Prostate gland (tissue), 2 donors: ENCODE data around the gene SUN2. TPM values are rescaled to one million over a fixed set of nuclear protein-coding genes. Genes with fewer than 3 reads are reported as not detected.
A peak's percentile ranks its signal among the peaks of the same experiment; 100 is the strongest.

Experiments used
- DNase-seq: peaks from one replicate; pipeline ENCODE4 v3.0.0-alpha.2; 2019; ENCODE audit warnings: low spot score
- H3K27ac ChIP-seq, 2 donors: fragments of 200-600 bp; sonication (generic); 2 replicates each; pipeline ENCODE4 v1.5.1; 2017 to 2019
- H3K27me3 ChIP-seq: fragments of 200-600 bp; sonication (generic); replicated peaks from 2 replicates; pipeline ENCODE4 v1.5.1; 2019; ENCODE audit not compliant: insufficient read depth
- H3K36me3 ChIP-seq, 2 donors: fragments of 200-600 bp; sonication (generic); 1 replicate in 1 of 2; 2 replicates in 1 of 2; pipeline versions ENCODE4 v1.5.1 to v1.8.1; 2017 to 2019
- H3K4me1 ChIP-seq: fragments of 200-600 bp; sonication (generic); replicated peaks from 2 replicates; pipeline ENCODE4 v1.5.1; 2019
- H3K4me3 ChIP-seq, 2 donors: fragments of 200-600 bp; sonication (generic); 2 replicates each; pipeline ENCODE4 v1.5.1; 2017 to 2019
- H3K9me3 ChIP-seq: fragments of 200-600 bp; sonication (generic); 2 replicates; pipeline ENCODE4 v1.5.1; 2017
- CTCF ChIP-seq, 4 experiments: fragments of 200-600 bp in 2 of 4; fragments of 450-650 bp in 2 of 4; sonication (generic) in 2 of 4; IDR thresholded peaks; 1 replicate in 3 of 4; 2 replicates in 1 of 4; pipeline ENCODE4 v1.5.1; 2016 to 2019; ENCODE audit warnings: antibody characterized with exemption in 4 of 4, mild to moderate bottlenecking in 2 of 4, moderate library complexity in 2 of 4
- POLR2A ChIP-seq: fragments of 450-650 bp; IDR thresholded peaks from one replicate; pipeline ENCODE4 v1.6.1; 2016; ENCODE audit warnings: antibody characterized with exemption, mild to moderate bottlenecking
- POLR2AphosphoS5 ChIP-seq: sonication (generic); formaldehyde crosslinking; IDR thresholded peaks from one replicate; pipeline ENCODE4 v1.6.1; 2017; ENCODE audit warnings: antibody characterized with exemption
- WGBS: methylation state at CpG from one replicate; pipeline ENCODE4 v1.1.5; 2018; 5-methylcytosine and 5-hydroxymethylcytosine counted together
- intact Hi-C: fragments of 100-400 bp; cut with DNase I; formaldehyde crosslinking; loops from one replicate; pipeline ENCODE4 v1.14.2; 2022
- total RNA-seq, 2 donors: library from RNA; depleted of rRNA; stranded (reverse); fragments of >200 nt; gene quantifications; one replicate each; pipeline ENCODE4 v1.1.0, GENCODE V29; 2016

SUN2 gene
- total RNA-seq, 2 donors from 2014 or later = 401 to 445 TPM

- no peak for DNase-seq
- intact Hi-C loops = loop anchor here (10.0 kb wide), 1 partner anchor 196 kb away; the partner anchor contains the start of gene DDX17
- no peak for TF ChIP-seq POLR2AphosphoS5
- no peak for TF ChIP-seq POLR2A
- no peak for TF ChIP-seq CTCF (IDR thresholded peaks at IDR 0.05)
- Histone ChIP-seq H3K4me3 (peak overlapping the region; percentile 82 to 88), H3K4me1 (peaks cover 7% of the 10 kb centered on the region), H3K27me3 (no peaks in the 10 kb centered on the region), H3K9me3 (no peaks in the 10 kb centered on the region), H3K27ac (peak overlapping the region; percentile 99 to 100), H3K36me3 (no peaks in the 10 kb centered on the region)
- WGBS = 0% methylated on average over 23 of the region's 57 CpGs
Measured at GRCh38 chr22:38700270-38700788, 55.5 kb downstream of the SUN2 start.

GRCh38 chr22:38699784-38700183 is 56.0 kb downstream of the SUN2 start:
- TF ChIP-seq POLR2AphosphoS5 (peak; percentile 29), CTCF (IDR thresholded peaks at IDR 0.05) (no peak), POLR2A (no peak)
- 8% methylated on average over 6 of the region's 6 CpGs for WGBS
- Histone ChIP-seq H3K27ac (peak overlapping the region; percentile 99 to 100), H3K9me3 (no peaks in the 10 kb centered on the region), H3K4me3 (peak overlapping the region; percentile 82 to 88), H3K27me3 (no peaks in the 10 kb centered on the region), H3K36me3 (no peaks in the 10 kb centered on the region), H3K4me1 (peaks cover 7% of the 10 kb centered on the region)
- DNase-seq = no peak
- intact Hi-C loops = loop anchor here (10.0 kb wide), 1 partner anchor 195 kb away; the partner anchor contains the start of gene DDX17

- H3K4me3 ChIP-seq = peak overlapping the region; percentile 82 to 88
- intact Hi-C loops = no loop called here
- 41% methylated on average over 5 of the region's 5 CpGs for WGBS
- TF ChIP-seq POLR2A = no peak
- TF ChIP-seq CTCF (IDR thresholded peaks at IDR 0.05) = no peak
- TF ChIP-seq POLR2AphosphoS5 = no peak
- no peaks in the 10 kb centered on the region for H3K9me3 ChIP-seq
- peaks cover 7% of the 10 kb centered on the region for H3K4me1 ChIP-seq
- peak overlapping the region; percentile 99 to 100 for H3K27ac ChIP-seq
- no peaks in the 10 kb centered on the region for H3K36me3 ChIP-seq
- DNase-seq = no peak
- H3K27me3 ChIP-seq = no peaks in the 10 kb centered on the region
Measured at GRCh38 chr22:38699143-38699542, 56.7 kb downstream of the SUN2 start.

GRCh38 chr22:38698407-38699094 is 57.2 kb downstream of the SUN2 start:
- Histone ChIP-seq H3K4me3 (peak overlapping the region; percentile 82 to 88), H3K27me3 (no peaks in the 10 kb centered on the region), H3K4me1 (peaks cover 7% of the 10 kb centered on the region), H3K9me3 (no peaks in the 10 kb centered on the region), H3K27ac (peak overlapping the region; percentile 99 to 100), H3K36me3 (no peaks in the 10 kb centered on the region)
- WGBS = 93% methylated on average over 13 of the region's 13 CpGs
- no peak for TF ChIP-seq CTCF (IDR thresholded peaks at IDR 0.05)
- no peak for TF ChIP-seq POLR2AphosphoS5
- DNase-seq = no peak
- intact Hi-C loops = no loop called here
